Mucosa of descending colon (tissue), 3 donors: ENCODE data around the gene TRAPPC2B. TPM values are rescaled to one million over a fixed set of nuclear protein-coding genes. Genes with fewer than 3 reads are reported as not detected.

Experiments
- ATAC-seq: fragments of 200-7000 bp; cut with Tn5 transposase; one replicate; pipeline ENCODE4 v1.9.1; 2020; ENCODE audit warnings: mild to moderate bottlenecking, moderate library complexity
- DNase-seq, 3 donors: peaks; one replicate each; pipeline ENCODE4 v3.0.0-alpha.2; 2020
- H3K36me3 ChIP-seq: fragments of 200-600 bp; one replicate; pipeline ENCODE4 v1.8.0; 2021; ENCODE audit warnings: low read depth, mild to moderate bottlenecking
- H3K4me1 ChIP-seq: fragments of 200-600 bp; one replicate; pipeline ENCODE4 v1.8.0; 2021; ENCODE audit warnings: low read depth, mild to moderate bottlenecking
- H3K4me3 ChIP-seq: fragments of 200-600 bp; one replicate; pipeline ENCODE4 v1.8.0; 2021; ENCODE audit warnings: mild to moderate bottlenecking
- H3K9me3 ChIP-seq: fragments of 200-600 bp; one replicate; pipeline ENCODE4 v1.8.0; 2021; ENCODE audit warnings: mild to moderate bottlenecking
- intact Hi-C, 2 donors: fragments of 100-400 bp; cut with DNase I in 1 of 2; cut with micrococcal nuclease in 1 of 2; formaldehyde crosslinking; loops; one replicate each; pipeline versions ENCODE4 v1.11.0 to v1.11.1; 2022; cut with DNase I, micrococcal nuclease
- total RNA-seq, 3 donors: library from RNA; stranded (reverse); fragmentation: NEBNext Ultra II Directional in 2 of 3; extraction: Animal tissue kit (Norgen Biotek cat#: 25700) in 2 of 3; gene quantifications; one replicate each; pipeline versions ENCODE4 v1.2.1 to v1.2.4, GENCODE V29; 2021 to 2023
- TF ChIP-seq, protein P1 (sequence below): fragments of 200-600 bp; IDR thresholded peaks from one replicate; pipeline ENCODE4 v1.8.0; 2022; ENCODE audit warnings: antibody characterized with exemption, mild to moderate bottlenecking
- donor health status: DM: no; HTN: no; CAD: no; lungs with moderate emphysema.
- donor health status: DM: no; HTN: no; CAD: no.
- donor health status: DM: no; HTN: yes; CAD: no.

The TRAPPC2B gene
- total RNA-seq, 3 donors from 2014 or later, result 3.4 to 8.3 (median 3.5) TPM

DNA sequence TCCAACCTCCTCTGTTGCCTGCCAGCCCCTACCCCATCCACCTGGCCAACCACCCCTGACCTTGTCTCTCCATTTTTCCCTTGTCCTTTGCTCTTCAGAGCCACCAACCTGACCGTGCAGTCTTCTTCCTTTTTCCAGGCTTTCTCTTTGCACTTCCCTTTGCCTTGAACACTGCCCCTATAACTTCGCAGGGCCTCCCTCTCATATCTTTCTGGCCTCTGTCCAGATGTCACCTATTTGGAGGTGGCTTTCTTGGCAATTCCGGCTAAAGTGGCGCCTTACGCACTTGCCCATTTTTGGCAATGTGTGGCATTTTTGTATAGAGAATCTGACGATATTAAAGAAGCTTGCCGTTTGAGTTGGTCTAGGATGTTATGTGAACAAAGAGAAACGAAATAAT is 42.2 kb upstream of the TRAPPC2B start:
- Histone ChIP-seq H3K4me1 (peaks cover 11% of the 10 kb centered on the region), H3K4me3 (peak overlapping the region; percentile 42), H3K9me3 (peaks cover 3% of the 10 kb centered on the region), H3K36me3 (no peaks in the 10 kb centered on the region)
- TF ChIP-seq, protein P1, sequence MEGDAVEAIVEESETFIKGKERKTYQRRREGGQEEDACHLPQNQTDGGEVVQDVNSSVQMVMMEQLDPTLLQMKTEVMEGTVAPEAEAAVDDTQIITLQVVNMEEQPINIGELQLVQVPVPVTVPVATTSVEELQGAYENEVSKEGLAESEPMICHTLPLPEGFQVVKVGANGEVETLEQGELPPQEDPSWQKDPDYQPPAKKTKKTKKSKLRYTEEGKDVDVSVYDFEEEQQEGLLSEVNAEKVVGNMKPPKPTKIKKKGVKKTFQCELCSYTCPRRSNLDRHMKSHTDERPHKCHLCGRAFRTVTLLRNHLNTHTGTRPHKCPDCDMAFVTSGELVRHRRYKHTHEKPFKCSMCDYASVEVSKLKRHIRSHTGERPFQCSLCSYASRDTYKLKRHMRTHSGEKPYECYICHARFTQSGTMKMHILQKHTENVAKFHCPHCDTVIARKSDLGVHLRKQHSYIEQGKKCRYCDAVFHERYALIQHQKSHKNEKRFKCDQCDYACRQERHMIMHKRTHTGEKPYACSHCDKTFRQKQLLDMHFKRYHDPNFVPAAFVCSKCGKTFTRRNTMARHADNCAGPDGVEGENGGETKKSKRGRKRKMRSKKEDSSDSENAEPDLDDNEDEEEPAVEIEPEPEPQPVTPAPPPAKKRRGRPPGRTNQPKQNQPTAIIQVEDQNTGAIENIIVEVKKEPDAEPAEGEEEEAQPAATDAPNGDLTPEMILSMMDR, result no peak
- ATAC-seq (no peak), DNase-seq (no peak)
- intact Hi-C loops, result no loop called here

DNA sequence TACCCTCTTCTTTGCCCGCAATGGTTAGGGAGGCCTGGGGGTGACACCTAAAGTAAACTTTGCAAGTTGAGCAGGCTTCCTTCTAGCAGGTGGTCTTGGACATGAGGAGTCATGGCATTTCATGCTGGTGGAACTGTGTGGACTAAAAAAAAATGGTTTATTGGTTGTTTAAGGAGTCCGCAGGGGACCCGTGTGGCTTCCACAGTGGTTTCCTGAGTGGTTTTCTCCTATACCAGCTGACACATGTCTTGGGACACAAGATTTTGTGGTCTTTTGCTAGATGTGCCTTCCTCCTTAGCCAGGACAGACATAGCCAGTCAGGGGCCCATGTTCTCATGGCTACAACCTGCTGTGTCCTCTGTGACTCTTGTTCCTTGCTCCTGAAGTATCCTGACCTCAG is 41.6 kb upstream of the TRAPPC2B start:
- H3K9me3 ChIP-seq, result peaks cover 8% of the 10 kb centered on the region
- TF ChIP-seq, protein P1, result no peak
- no peaks in the 10 kb centered on the region for H3K36me3 ChIP-seq
- DNase-seq (no peak), ATAC-seq (no peak)
- intact Hi-C loops, result no loop called here
- H3K4me1 ChIP-seq, result peaks cover 11% of the 10 kb centered on the region
- H3K4me3 ChIP-seq, result no peak overlapping the region

DNA sequence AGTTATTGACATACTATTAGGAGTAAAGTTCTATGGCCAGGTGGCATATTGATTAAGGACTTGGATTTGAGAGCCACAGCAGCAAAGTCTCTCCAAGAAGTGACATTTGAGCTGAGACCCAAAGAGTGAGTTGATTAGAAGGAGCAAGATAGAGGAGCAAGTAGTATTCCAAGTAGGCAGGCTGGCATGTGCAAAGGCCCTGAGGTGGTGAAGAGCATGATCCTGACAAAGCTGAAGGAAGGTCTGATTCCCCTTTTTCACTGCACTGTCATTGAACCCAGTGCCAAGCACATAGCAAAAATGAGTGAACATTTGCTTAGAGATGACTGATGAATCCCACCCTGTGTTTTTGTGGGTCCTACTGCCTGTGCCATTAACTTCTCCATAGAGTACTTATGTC is 38.4 kb upstream of the TRAPPC2B start:
- DNase-seq (no peak), ATAC-seq (no peak)

DNA sequence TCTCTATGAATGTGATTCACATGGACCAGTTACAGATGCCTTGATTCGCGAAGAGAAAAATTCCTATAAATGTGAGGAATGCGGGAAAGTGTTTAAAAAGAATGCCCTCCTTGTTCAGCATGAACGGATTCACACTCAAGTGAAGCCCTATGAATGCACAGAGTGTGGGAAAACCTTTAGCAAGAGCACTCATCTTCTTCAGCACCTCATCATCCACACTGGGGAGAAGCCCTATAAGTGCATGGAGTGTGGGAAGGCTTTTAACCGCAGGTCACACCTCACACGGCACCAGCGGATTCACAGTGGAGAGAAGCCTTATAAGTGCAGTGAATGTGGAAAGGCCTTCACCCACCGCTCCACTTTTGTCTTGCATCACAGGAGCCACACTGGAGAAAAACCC is 35.4 kb upstream of the TRAPPC2B start:
- intact Hi-C loops, result no loop called here
- no peak overlapping the region for H3K4me3 ChIP-seq
- TF ChIP-seq, protein P1, result no peak
- peaks cover 52% of the 10 kb centered on the region for H3K9me3 ChIP-seq
- no peak for ATAC-seq
- H3K36me3 ChIP-seq, result peaks cover 14% of the 10 kb centered on the region
- DNase-seq, result no peak
- H3K4me1 ChIP-seq, result no peaks in the 10 kb centered on the region

More for the DNA sequence above, 38.4 kb upstream of the TRAPPC2B start:
- Histone ChIP-seq H3K9me3 (peaks cover 37% of the 10 kb centered on the region), H3K36me3 (peaks cover 14% of the 10 kb centered on the region), H3K4me1 (peaks cover 11% of the 10 kb centered on the region), H3K4me3 (no peak overlapping the region)
- intact Hi-C loops, result no loop called here
- TF ChIP-seq, protein P1, result no peak

DNA sequence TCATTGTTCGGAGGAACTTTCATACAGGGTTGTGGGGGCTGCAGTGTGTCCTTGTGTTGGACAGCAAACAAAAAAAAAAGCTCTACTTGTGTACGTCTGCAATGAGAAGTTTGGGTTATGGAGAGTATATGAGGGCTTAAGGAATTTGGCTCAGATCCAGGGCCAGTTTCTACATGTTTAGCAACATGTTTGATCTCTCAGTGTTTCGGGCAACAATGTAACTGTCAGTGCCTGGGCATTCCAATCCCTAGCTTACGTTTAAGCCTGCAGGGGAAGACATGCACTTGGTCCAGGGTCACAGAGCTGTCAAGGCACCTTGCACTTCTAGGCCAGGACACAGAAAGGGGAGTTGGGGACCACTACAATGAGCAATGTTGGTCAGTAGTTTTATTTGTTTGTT is 29.2 kb upstream of the TRAPPC2B start:
- no peaks in the 10 kb centered on the region for H3K4me1 ChIP-seq
- no peak for ATAC-seq
- TF ChIP-seq, protein P1, result no peak
- intact Hi-C loops, result no loop called here
- DNase-seq, result no peak
- H3K4me3 ChIP-seq, result no peak overlapping the region
- peaks cover 21% of the 10 kb centered on the region for H3K9me3 ChIP-seq
- no peaks in the 10 kb centered on the region for H3K36me3 ChIP-seq

DNA sequence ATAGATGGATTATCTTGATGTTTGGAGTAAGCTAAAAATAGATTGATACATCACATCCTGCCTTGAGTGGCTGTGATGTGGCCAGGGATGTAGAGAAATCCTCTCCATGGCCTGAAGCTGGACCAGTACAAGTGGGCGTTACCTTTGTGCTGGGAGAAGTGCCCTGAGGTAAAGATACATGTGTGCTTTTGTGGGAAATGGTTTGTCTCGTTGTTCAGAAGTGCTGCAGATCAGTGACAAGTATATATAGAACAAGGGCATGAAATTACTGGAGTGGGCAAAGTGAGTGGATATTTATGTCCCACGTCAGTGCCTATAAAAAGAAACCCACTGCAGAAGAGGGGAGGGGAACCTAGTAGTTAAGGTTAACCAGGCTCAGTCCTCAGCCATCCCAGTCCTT is 24.5 kb upstream of the TRAPPC2B start:
- TF ChIP-seq, protein P1, result no peak
- Histone ChIP-seq H3K36me3 (no peaks in the 10 kb centered on the region), H3K9me3 (no peaks in the 10 kb centered on the region), H3K4me3 (no peak overlapping the region), H3K4me1 (no peaks in the 10 kb centered on the region)
- ATAC-seq, result no peak
- intact Hi-C loops, result no loop called here
- no peak for DNase-seq
